Measurements from ENCODE around the gene CDNF. TPM values are rescaled to one million over a fixed set of nuclear protein-coding genes. Genes with fewer than 3 reads are reported as not detected.

The CDNF gene
- total RNA-seq, 1 donor from 2014 or later, result 0.55 TPM

- DNase-seq (ENCODE audit: low read depth), result no peak
These were observed 39.2 kb downstream of the CDNF start for GRCh38 chr10:14798636-14799035.

GRCh38 chr10:14787938-14788337 is 49.9 kb downstream of the CDNF start:
- DNase-seq (ENCODE audit: low read depth), result no peak

GRCh38 chr10:14784459-14785055 is 53.3 kb downstream of the CDNF start:
- DNase-seq (ENCODE audit: low read depth), result no peak

GRCh38 chr10:14782691-14783363 is 55.0 kb downstream of the CDNF start:
- DNase-seq (ENCODE audit: low read depth), result peak; percentile 70

- no peak for DNase-seq (ENCODE audit: low read depth)
These were observed 56.1 kb downstream of the CDNF start for GRCh38 chr10:14781763-14782162.

- peak; percentile 39 for DNase-seq (ENCODE audit: low read depth)
These were observed 58.7 kb downstream of the CDNF start for GRCh38 chr10:14779001-14779651.

GRCh38 chr10:14776546-14776945 is 61.3 kb downstream of the CDNF start:
- no peak for DNase-seq (ENCODE audit: low read depth)

- DNase-seq (ENCODE audit: low read depth), result no peak
These were observed 62.2 kb downstream of the CDNF start for GRCh38 chr10:14775656-14776055.

- DNase-seq (ENCODE audit: low read depth), result no peak
These were observed 63.0 kb downstream of the CDNF start, which contains the start of gene FAM107B for GRCh38 chr10:14774797-14775196. FAM107B (minus strand) TSS chr10:14774897; CDS start chr10:14774663, 234 bp downstream.

- DNase-seq (ENCODE audit: low read depth), result no peak
These were observed 63.6 kb downstream of the CDNF start for GRCh38 chr10:14774214-14774580.

GRCh38 chr10:14773551-14774213 is 64.2 kb downstream of the CDNF start:
- DNase-seq (ENCODE audit: low read depth), result no peak

GRCh38 chr10:14772399-14772798 is 65.4 kb downstream of the CDNF start:
- DNase-seq (ENCODE audit: low read depth), result no peak

GRCh38 chr10:14770927-14771326 is 66.9 kb downstream of the CDNF start:
- no peak for DNase-seq (ENCODE audit: low read depth)

Other genes with a start within 250 kb of the CDNF start
- gene FAM107B, start 63.1 kb downstream of the CDNF start, total RNA-seq, result 55.2 and 127 TPM in 2 replicates
- gene HSPA14, start 269 bp upstream of the CDNF start, total RNA-seq, result 9.5 and 13.7 TPM in 2 replicates
- gene MSANTD7, start 269 bp upstream of the CDNF start, total RNA-seq, result 17.6 and 20.7 TPM in 2 replicates
- gene SUV39H2, start 40.8 kb upstream of the CDNF start, total RNA-seq, result 11.6 and 21.0 TPM in 2 replicates
- gene DCLRE1C, start 116.1 kb upstream of the CDNF start, total RNA-seq, result 9.7 and 12.2 TPM in 2 replicates
- 0.40 TPM in 1 of 2 replicates, not detected in the other for gene MEIG1, start 121.4 kb upstream of the CDNF start, total RNA-seq
- gene OLAH, start 205.9 kb upstream of the CDNF start, total RNA-seq, result 0.05 and 6.9 TPM in 2 replicates

Measured in renal cortical epithelial cell (primary cell).